Omental fat pad (tissue), 4 donors: Measurements from ENCODE around the gene TWNK. TPM values are rescaled to one million over a fixed set of nuclear protein-coding genes. Genes with fewer than 3 reads are reported as not detected.

ENCODE experiments used
- ATAC-seq: fragments of 150-250 bp; one replicate; pipeline ENCODE4 v1.9.1; 2016; ENCODE audit warnings: mild to moderate bottlenecking, moderate library complexity; ENCODE audit not compliant: low FRiP score
- DNase-seq: peaks from one replicate; pipeline ENCODE4 v3.0.0-alpha.2; 2019; ENCODE audit warnings: low spot score
- CTCF ChIP-seq, 3 donors: fragments of 450-650 bp; IDR thresholded peaks; one replicate each; pipeline ENCODE4 v1.5.1; 2016 to 2017; ENCODE audit warnings: antibody characterized with exemption in 3 of 3, mild to moderate bottlenecking in 3 of 3, moderate library complexity in 2 of 3
- total RNA-seq, 4 donors: library from RNA; depleted of rRNA; stranded (reverse); fragments of >200 nt; gene quantifications; one replicate each; pipeline ENCODE4 v1.1.0, GENCODE V29; 2016

TWNK gene
- total RNA-seq, 4 donors from 2014 or later = 4.6 to 20.8 (median 6.9) TPM

GRCh38 chr10:100980311-100980710, 7.0 kb upstream of the TWNK start:
- DNase-seq (no peak), ATAC-seq (no peak)
- TF ChIP-seq CTCF (IDR thresholded peaks at IDR 0.05) = no peak

DNA sequence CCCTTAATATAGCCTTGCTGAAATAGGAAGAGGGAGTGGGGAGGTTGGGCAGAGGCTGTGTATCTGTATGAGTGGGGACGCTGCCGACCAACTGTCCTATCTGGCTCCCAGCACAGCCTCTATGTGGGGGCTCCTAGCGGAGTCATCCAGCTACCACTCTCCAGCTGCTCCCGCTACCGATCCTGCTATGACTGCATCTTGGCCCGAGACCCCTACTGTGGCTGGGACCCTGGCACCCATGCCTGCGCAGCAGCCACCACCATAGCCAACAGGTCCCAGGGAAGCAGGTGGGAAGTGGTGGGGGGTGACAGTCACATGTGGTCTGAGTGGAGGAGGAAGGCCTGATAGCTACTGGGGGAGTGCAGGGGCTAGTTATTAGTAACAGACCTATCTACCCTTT, 6.6 kb upstream of the TWNK start:
- ATAC-seq = no peak
- no peak for TF ChIP-seq CTCF (IDR thresholded peaks at IDR 0.05)
- DNase-seq = no peak

DNA sequence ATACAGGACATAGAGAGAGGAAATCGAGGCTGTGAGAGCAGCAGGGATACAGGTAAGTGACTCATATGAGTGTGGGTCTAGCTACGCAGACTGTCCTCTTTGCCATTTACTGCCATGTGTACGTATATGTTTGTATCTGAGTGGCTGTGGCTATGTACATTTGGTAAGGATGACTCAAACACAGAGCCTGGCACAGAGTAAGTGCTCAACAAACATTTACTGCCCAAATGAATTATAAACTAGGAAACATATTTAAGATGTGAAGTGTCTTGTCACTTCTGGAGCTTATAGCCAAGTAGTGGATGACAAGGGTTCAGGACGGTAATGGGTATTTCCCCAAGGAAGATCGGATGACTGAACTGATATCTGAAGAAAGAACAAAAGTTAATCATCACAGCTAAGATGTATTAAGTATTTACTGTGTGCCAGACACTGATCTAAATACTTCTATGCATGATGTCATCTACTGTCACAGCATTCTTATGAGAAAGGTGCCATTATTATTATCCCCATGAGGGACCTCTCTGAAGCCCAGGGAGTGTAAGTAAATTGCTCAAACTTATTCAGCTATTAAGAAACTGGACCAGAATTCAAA, 6.1 kb upstream of the TWNK start:
- no peak for TF ChIP-seq CTCF (IDR thresholded peaks at IDR 0.05)
- ATAC-seq = no peak
- no peak for DNase-seq

- DNase-seq (no peak), ATAC-seq (no peak)
- no peak for TF ChIP-seq CTCF (IDR thresholded peaks at IDR 0.05)
Measured at GRCh38 chr10:100982916-100983830, 4.2 kb upstream of the TWNK start.

DNA sequence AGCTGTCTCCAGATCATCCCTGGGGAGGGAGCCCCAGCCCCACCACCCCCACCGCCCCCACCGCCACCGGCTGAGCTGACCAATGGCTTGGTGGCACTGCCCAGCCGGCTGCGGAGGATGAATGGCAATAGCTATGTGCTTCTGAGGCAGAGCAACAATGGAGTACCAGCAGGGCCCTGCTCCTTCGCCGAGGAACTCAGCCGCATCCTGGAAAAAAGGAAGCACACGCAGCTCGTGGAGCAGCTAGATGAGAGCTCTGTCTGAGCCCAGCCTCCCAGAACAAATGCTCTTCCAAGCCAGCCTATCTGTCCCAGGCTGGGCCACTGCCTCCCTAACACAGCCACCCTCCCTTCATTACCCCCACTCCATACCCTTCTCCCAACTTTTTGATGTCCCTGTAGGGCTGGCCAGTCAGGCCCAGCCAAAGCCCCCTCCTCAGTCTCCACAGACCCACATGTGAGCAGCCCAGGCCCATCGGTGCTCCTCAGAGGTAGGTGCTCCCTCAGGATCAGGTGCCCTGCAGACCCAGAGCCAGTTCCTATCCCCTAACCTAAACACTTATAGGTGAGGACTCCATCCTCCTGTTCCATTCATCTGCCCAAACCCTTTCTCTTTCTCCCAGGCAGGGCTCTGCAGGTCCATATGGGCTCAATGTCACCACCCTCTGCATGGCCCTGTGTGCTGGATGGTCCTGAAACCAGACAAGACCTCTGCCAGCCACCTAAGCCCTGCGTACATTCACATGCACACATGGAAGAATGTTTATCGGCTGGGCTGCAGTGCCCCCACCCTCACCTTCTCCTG, 3.3 kb upstream of the TWNK start:
- no peak for DNase-seq

DNA sequence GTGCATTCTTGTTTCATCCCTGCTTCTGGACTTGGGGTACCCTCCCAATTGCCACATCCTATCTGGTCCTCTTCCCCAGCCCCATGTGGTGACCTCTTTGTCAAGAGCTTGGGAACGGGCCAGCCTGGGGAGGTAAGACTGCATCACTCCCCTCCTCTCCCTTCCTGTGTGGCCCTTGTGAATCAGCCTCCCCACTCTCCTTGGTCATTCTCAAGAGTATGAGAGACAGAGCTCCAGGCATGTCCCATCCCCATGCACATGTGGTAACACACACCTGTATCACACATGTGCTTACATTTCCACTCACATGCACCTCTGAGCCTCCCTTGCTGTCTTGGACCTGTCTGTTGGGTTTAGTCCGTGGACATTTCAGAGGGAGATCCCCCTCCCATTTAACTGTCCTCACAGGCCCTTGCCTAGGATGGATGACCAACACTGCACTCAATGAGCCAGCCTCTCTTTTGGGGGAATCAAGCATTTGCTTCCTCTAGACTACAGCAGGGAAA, 2.6 kb upstream of the TWNK start:
- DNase-seq (no peak), ATAC-seq (no peak)
- TF ChIP-seq CTCF (IDR thresholded peaks at IDR 0.05) = no peak

More for the DNA sequence above, 3.3 kb upstream of the TWNK start:
- TF ChIP-seq CTCF (IDR thresholded peaks at IDR 0.05) = no peak
- ATAC-seq = no peak
